GM21381 (cell line): ENCODE measurements around the gene COX20.
A peak's percentile ranks its signal among the peaks of the same experiment; 100 is the strongest.

ENCODE experiments used
- ATAC-seq: cut with Tn5 transposase; IDR thresholded peaks from one replicate; pipeline ENCODE4 v1.9.1; 2021; ENCODE audit warnings: mild to moderate bottlenecking, moderate library complexity; ENCODE audit not compliant: unreplicated experiment

The COX20 gene

DNA sequence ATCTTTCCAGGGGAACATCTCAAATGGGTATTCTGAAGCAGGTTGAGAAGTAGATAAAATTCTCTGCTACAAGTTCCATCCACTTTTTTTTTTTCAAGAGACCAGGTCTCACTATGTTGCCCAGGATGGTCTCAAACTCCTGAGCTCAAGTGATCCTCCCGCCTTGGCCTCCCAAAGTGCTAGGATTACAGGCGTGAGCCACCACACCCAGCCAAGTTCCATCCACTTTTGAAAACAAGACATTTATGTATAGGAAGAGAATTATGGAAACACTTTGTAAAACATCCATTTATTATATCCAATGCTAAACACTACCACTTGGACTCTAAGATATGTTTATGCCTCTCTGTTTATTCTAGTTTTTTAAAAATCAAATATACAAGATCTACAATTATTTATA, 15.4 kb downstream of the COX20 start:
- ATAC-seq = no peak

DNA sequence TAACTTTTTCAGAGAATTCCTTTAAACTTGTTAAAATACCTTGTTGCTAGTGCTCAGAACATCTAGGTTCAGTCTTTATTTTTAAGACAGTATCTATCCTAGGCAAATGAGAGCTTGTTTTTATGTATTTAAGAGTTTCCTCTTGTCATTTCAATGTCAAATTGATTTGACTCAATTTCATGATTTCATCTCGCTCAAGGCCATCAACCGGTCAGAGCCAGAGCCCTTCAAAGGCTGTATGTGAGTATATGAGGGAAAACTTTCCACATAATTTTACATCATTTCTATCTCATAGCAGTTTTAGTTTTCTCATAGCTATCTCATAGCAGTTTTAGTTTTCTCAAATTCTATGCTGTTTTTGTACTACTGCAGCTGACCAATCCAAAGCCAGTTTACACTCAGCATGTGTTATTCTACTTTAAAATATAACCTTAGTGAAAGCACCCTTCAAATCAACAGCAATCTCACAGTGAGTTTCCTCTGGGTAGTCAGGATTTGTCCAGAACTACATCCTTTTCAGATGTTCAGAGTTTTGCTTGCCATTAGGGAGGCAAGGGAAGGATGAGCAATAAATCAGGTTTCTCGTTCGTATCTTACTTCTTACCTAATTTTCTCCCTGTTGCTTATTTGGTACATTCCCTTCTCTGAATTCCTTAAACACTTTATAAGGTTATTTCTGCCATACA, 16.2 kb downstream of the COX20 start:
- no peak for ATAC-seq

DNA sequence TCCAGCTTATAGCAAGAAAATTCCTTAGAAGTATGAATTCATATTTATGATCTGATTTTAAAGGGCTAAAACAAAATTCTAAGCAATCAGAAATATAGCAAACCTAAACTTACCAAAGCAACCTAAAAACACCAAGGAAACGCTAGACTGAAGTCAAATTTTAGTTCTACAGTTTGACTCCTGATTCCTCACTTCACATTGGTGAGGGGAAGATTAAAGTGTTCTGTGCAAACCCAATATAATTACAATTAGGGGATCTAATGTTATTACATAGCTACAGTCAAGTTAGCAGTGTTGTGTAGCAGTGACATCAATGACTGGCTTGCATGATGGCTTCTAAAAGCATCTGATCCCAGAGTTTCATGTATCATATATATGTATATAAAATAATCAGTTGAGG, 17.2 kb downstream of the COX20 start:
- ATAC-seq = no peak

DNA sequence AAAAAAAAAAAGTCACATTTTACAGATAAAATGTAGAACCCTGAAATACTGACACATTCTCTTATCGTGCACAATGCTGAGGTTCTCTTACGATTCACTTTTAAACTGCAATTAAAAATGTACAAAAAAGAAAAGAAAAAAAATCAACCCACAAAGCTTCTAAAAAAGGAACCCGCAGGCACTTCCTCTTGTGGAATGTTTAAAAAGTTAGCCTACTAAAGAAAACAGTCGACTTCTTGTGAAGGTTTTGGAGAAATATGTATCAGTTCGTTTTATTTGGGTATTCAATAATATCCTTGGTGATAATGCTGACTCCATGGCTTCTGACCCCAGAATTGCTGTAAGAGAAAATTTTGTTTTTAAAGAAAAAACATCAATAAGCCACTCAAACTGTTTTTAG, 18.7 kb downstream of the COX20 start:
- ATAC-seq = no peak

DNA sequence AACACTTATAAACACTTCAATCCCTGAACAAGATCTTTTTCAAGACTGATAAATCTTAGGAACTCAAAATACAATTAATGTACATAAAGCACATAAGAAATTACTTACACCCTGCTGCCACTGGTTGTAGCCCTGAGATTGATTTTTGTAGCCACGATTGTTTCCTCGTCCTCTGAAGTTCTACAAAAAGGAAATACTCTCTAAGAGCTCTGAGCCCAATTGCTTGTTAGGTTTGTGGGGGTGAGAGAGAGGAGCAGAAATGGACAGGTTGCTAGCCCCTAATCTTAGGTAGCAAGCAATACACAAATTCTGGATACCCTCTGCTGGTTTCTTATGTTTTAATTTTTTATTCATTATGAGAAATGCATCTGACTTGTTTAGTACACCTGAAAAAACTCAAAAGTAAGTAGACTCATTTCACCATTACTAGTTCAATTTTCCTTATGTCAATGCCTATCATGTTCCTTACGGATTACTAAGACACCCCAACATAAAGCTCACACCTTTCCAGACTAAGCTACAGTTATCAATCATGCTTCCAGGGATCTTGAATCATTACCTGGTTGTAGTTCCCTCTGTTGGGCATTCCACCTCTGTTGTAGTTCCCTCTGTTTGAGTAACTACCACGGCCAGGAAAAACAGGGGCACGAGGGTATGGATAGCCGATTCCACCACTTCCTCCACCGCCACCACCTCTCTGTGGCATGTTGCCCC, 19.6 kb downstream of the COX20 start:
- ATAC-seq = no peak

DNA sequence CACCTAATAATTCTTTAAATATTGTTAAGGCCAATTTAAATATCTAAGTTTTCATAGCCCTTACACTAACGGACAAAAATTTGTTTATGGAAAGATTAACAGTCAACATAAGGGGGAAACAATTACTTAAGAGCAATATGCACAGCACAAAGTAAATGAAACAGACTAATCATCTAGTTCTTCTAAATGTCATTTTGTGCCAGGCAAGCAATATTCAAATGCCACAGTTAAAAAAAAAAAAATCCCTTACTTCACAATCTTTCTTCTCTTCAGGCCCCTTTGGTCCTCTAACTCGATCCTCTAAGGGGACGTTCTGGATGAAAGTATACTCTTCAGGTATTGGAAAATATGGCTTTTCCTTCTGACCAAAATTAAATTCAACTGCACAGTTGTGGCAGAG, 22.3 kb downstream of the COX20 start:
- ATAC-seq = no peak

DNA sequence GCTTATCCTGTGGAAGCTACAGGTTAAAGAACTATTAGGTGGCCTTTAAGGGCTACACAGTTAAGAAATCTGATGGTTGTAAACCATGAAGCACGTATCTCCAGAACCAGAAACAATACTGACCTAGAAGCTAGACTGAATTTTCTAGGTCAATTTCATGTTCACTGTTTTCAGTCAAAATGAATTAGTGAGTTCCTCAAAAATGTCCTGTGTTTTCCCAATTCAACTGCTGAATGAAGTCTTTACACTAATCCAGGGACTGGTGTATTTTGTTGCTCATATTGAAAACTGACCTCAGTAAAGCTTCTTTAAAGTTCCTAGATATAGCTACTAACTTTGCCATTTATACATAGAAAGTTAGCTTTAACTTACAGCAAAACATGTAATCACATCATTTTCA, 22.9 kb downstream of the COX20 start:
- ATAC-seq = no peak

DNA sequence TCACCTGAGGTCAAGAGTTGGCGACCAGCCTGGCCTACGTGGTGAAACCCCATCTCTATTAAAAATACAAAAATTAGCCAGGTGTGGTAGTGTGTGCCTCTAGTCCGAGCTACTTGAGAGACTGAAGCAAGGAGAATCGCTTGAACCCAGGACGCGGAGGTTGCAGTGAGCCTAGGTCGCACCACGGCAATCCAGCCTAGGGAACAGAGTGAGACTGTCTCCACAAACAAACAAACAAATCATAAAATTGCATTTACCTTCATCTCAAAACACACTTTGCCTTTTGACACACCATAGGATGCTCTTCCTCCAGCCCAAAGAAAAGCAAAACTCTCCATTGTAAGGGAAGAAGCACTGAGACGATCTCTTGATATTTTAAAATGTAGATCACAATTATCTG, 24.6 kb downstream of the COX20 start:
- no peak for ATAC-seq

DNA sequence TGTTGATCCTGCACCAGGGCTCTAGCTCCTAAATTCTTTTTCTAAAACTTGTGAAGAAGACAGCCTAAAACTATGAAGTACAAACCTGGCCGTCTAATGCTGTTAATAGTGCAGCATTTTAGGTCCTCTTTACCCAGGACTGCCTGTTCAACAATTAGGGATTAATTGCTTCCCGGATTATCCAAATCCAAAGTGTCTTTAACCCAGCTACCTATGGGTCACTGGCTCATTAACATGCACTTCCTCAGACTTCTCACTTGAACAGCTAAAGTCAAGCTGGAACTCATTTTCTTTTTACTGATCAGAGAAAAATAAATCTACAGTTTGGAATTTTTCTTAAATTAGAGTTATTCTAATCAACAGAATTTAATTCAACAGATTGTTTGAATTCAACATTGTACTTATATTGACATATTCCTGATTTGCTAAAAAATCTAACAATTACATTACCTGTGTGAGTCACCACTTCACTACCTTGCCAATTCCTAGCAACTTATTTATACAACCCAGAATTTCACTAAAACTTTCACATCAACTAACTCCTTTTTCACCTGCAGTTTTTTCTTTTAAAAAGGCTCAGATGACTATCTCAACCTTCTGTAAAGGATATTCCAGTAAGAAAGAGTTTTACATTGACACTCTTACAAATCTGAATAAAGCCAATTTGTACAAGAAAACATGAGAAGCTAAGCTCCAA, 25.6 kb downstream of the COX20 start:
- no peak for ATAC-seq

DNA sequence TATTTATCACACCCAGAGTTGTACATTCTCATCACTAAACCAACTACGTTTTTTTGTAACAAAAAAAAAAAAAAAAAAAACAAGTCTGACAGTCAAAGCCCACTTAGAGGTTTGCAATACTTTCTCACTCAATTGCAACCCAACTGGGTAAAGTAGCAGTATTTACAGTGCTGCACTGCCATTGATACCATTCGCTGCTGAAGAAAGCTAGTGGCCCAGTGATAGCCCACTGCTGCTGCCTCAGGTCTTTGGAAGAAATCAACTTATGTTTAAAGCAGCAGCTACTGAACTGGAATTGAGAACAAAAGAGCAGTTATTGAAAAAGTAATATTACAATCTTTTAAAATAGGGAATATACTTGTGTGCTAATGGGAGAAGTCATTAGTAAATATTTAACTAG, 26.2 kb downstream of the COX20 start:
- ATAC-seq = no peak

DNA sequence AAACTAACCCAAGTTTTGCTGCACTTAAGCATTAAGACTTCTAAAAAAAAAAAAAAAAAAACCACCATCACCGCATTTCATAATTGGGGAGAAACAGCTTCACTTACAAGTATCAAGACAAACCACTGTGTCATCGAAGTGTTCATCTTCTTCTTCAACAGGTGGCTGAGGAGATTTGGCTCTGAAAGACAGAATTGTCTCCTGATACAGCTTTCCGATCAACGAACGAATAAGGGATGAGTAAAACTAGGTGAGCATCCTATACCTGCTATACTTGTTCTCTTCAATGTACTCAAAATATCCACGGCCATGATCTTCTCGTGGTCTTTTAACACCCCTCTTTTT, 26.9 kb downstream of the COX20 start:
- no peak for ATAC-seq

DNA sequence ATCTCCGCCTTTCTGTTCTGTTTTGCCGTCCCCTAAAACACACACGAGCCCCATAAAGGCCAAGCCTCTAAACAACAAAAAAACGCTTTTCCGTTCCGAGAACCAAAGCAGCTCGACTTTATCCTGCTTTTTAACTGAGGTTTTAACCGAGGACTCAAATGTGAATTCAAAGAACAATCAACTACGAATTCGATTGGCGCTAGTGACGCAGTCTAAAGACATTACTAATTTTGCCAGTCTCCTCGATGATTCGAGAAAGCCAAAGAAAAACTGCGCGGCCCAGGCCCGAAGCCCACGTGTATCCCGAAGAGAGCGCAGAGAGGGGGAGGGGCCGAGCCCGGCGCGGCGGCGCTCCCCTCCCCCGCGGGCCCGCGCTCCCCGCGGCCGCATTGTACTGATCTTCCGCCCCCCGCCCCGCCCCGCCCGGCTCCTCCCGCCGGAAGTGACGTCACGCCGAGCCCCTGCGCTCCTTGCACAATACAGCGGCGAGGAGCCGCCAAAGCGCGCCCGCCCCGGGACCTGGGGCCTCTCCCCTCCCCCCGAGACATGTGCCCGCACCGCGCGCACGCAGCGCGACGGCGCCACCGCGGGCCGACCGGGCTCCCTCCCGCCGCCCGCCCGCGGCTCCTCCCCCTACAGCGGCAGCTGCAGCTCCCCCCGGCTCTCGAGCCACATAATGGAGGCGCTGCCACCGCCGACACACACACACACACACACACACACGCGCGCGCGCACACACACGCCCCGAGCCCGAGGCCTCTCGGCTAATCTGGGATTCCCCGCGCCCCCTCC, 27.4 kb downstream of the COX20 start:
- peak; percentile 54 for ATAC-seq

DNA sequence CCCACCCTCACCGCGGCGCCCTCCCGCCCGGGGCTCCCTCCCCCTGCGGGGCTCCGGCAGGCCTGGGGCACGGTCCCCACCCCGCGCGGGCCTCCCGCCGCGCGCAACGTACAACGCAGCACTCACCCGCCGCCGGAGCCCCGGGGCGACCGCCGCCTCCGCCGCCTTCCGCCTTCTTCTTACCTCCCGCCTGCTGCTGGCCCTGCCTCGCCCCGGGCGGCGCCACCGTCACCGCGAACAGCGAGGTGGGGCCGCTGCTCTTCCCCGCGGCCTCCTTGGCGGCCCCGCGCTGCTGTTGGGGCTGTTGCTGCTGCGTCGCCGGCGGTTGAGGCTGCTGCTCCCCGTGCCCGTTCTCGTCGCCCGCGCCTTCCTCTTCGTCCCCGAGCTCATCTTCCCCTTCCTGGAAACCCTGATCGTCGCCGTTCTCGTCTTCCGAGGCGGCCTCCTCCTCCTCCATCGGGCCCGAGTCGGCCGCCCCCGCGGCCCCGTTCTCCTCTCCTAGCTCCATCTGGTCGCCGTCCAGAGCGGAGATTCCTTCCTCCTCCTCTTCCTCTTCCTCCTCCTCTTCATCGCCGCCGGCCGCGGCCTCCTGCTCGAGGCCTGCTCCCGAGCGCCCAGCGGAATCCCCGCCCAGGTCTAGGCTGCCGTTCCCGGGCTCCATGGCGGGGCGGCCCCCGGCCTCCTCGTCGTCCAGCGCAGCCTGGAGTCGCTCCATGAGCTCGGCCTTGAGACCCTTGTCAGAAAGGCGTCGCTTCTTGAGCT, 28.2 kb downstream of the COX20 start:
- peak; percentile 7 for ATAC-seq

DNA sequence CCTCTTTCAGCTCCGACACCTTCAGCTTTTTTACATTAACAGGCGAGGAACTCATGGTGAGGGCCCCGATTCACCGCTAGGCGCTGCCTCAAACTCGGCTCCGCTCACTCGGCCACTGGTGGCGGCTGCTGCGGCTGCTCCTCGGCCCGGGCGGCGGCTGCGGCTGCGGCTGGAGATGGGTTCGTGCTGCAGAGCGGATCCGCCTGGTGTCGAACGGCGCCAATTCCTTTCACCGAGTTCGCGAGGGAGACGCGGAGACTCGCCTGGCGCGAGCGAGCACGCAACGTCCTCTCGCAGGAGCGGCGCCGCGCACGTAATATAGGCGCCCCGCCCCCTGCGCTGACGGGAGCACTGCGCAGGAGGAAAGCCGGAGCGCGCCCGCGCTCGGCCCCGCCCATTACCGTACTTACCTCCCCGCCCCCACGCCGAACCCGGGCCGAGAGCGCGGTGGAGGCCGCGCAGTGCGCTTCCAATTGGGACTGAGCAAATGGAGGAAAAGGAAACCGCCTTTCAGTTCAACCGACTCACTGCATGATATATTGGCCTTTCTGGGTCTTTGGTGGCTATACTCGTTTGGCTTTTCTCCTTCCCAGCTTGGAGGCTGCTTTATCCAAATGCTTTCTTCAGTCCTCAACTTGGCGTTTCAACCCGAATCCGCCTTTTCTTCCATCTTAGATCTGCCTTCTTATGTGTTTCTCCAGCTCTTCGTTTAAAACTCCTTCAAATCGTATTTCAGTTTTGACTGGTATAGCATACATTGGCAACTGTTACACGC, 29.0 kb downstream of the COX20 start, which contains the start of gene HNRNPU:
Gene HNRNPU, minus strand, starts transcription at position 291 of the 775 bp plus-strand sequence. Its CDS starts 236 bp downstream, at position 55.
- ATAC-seq = peak; percentile 59

DNA sequence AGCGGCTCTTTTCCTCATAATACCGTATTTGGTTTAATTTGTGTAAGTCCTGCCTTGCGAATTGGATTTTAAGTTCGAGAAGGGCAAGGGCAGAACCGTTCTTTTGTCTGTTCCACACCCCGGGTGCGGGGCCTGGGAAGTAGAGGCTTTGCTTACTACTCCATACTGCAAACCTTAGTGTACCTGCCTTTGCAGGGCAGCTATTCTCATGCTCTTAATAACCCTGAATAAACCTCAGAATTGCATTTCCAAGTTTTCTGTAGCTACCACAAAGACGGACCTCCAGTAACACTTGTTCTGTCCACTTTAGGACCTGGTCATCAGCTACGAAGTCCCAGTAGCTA, 29.5 kb downstream of the COX20 start:
- no peak for ATAC-seq

DNA sequence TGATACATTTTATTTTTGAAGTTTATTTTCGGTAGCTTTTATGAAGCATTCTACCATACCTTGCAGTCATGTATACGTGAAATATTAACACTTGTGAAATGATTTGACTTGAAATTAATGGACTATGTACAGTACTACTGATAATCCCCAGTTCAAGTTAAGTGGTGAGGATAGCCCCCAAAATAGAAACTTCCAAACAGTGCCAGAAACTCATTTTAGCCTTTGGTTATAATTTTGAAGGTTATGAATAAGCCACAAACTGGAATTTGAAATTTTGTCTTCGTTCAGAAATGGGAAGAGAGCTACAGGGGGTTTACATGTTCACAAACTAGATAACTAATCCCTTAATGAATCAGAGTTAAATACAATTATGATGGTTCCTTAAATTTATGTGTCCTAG, 30.4 kb downstream of the COX20 start:
- no peak for ATAC-seq

DNA sequence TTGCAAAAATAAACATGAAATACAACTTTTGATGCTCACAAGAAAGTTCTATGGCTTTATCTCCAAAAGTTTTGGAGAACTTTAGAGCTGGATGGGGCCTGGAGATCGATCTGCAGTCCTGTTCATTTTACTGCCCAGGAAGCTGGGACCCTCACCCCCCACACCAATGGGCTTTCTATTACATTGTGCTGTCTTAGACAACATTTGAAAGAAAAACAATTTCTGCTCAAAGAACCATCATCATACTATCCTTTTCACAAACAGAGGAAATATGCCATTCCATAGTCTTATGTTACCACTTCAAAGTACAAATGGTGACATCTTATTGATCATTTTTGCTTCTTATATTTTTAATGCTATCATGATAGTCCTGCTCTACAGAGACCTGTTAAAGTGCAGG, 30.9 kb downstream of the COX20 start:
- ATAC-seq = no peak

DNA sequence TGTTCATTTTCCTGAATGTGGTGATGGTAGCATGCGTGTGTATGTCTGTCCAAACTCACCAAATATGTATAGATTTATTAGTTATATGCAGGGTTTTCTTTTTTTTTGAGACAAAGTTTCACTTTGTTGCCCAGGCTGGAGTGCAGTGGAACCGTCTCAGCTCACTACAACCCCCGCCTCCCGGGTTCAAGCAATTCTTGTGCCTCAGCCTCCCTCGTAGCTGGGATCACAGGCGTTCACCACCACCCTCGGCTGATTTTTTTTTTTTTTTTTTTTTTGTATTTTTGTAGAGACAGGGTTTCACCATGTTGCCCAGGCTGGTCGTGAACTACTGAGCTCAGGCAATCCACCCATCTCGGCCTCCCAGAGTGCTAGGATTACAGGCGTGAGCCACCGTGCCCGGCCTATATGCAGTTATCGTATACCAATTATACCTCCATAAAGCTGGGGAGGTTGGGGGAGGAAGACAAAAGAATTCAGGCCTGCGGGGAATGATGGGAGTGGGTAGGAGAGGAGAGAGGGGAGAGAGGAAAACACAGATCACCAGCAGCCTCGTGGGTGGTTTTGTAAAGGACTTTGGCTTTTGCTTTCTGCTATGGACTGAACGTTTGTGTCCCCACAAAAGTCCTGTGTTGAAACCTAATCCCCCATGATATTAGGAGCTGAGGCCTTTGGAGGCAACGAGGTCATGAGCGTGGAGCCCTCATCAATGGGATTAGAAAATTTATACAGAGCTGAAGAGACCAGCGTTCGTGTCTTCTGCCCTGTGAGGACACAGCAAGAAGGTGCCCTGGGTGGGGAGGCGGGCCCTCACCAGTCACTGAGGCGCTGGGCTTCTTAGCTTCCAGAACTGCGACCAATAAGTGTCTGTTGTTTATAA, 33.3 kb downstream of the COX20 start:
- no peak for ATAC-seq

DNA sequence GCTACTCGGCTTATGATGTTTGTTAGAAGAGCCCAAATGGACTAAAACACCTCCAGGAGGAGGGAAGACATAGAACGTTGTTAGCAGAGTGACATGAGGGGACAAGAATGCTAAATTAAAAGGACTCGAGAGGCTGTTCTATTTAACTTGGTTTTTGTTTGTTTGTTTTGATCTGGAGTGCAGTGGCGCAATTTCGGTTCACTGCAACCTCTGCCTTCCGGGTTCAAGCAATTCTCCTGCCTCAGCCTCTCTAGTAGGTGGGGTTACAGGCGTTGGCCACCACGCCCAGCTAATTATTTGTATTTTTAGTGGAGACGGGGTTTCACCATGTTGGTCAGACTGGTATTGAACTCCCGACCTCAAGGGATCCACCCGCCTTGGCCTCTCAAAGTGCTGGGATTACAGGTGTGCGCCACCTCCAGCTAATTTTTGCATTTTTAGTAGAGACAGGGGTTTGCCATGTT, 33.9 kb downstream of the COX20 start:
- no peak for ATAC-seq
